HEK293 (cell line): ENCODE data around the gene HSD17B8.

ENCODE experiments used
- FEZF1 ChIP-seq: fragments of 450-650 bp; formaldehyde crosslinking; IDR thresholded peaks from 2 replicates; pipeline ENCODE4 v1.5.1; 2016; ENCODE audit warnings: missing biosample characterization, missing genetic modification characterization
- GLIS1 ChIP-seq: fragments of 450-650 bp; formaldehyde crosslinking; IDR thresholded peaks from 2 replicates; pipeline ENCODE4 v1.5.1; 2016; ENCODE audit warnings: missing biosample characterization, missing genetic modification characterization
- HOXC10 ChIP-seq: sonication (generic); formaldehyde crosslinking; IDR thresholded peaks from 2 replicates; pipeline ENCODE4 v1.8.1; 2023; ENCODE audit warnings: mild to moderate bottlenecking, missing genetic modification reagents
- PATZ1 ChIP-seq: fragments of 450-650 bp; formaldehyde crosslinking; IDR thresholded peaks from 2 replicates; pipeline ENCODE4 v1.5.1; 2016; ENCODE audit warnings: missing biosample characterization, missing genetic modification characterization
- REPIN1 ChIP-seq: fragments of 450-650 bp; formaldehyde crosslinking; IDR thresholded peaks from 2 replicates; pipeline ENCODE4 v1.5.1; 2017; ENCODE audit warnings: missing biosample characterization, missing genetic modification characterization, low read depth
- WT1 ChIP-seq: fragments of 450-650 bp; formaldehyde crosslinking; IDR thresholded peaks from 2 replicates; pipeline ENCODE4 v1.5.1; 2016; ENCODE audit warnings: missing biosample characterization, missing genetic modification characterization
- YY1 ChIP-seq: fragments of 450-650 bp; formaldehyde crosslinking; IDR thresholded peaks from 2 replicates; pipeline ENCODE4 v1.5.1; 2018; ENCODE audit warnings: missing biosample characterization, missing genetic modification characterization
- YY2 ChIP-seq: fragments of 450-650 bp; formaldehyde crosslinking; IDR thresholded peaks from 2 replicates; pipeline ENCODE4 v1.5.1; 2016; ENCODE audit warnings: missing biosample characterization, missing genetic modification characterization
- ZBTB17 ChIP-seq: fragments of 450-650 bp; formaldehyde crosslinking; IDR thresholded peaks from 2 replicates; pipeline ENCODE4 v1.5.1; 2016; ENCODE audit warnings: missing biosample characterization, missing genetic modification characterization
- ZEB2 ChIP-seq: fragments of 450-650 bp; formaldehyde crosslinking; IDR thresholded peaks from 2 replicates; pipeline ENCODE4 v1.5.1; 2016; ENCODE audit warnings: missing biosample characterization, missing genetic modification characterization
- ZFP3 ChIP-seq: fragments of 450-650 bp; formaldehyde crosslinking; IDR thresholded peaks from 2 replicates; pipeline ENCODE4 v1.5.1; 2016; ENCODE audit warnings: low read depth, missing biosample characterization, missing genetic modification characterization
- ZNF155 ChIP-seq: fragments of 450-650 bp; formaldehyde crosslinking; IDR thresholded peaks from 2 replicates; pipeline ENCODE4 v1.5.1; 2016; ENCODE audit warnings: missing biosample characterization, missing genetic modification characterization
- ZNF211 ChIP-seq: fragments of 450-650 bp; formaldehyde crosslinking; IDR thresholded peaks from 2 replicates; pipeline ENCODE4 v1.5.1; 2016; ENCODE audit warnings: low read depth, missing biosample characterization, missing genetic modification characterization
- ZNF24 ChIP-seq: fragments of 450-650 bp; formaldehyde crosslinking; IDR thresholded peaks from 2 replicates; pipeline ENCODE4 v1.5.1; 2016; ENCODE audit warnings: missing biosample characterization, missing genetic modification characterization
- ZNF266 ChIP-seq: fragments of 450-650 bp; formaldehyde crosslinking; IDR thresholded peaks from 2 replicates; pipeline ENCODE4 v1.5.1; 2016; ENCODE audit warnings: missing biosample characterization, missing genetic modification characterization, low read depth
- ZNF311 ChIP-seq: fragments of 450-650 bp; formaldehyde crosslinking; IDR thresholded peaks from 2 replicates; pipeline ENCODE4 v1.5.1; 2017; ENCODE audit warnings: missing biosample characterization, missing genetic modification characterization, borderline replicate concordance
- ZNF350 ChIP-seq: fragments of 450-650 bp; formaldehyde crosslinking; IDR thresholded peaks from 2 replicates; pipeline ENCODE4 v1.5.0; 2017; ENCODE audit warnings: missing biosample characterization, mild to moderate bottlenecking, missing genetic modification characterization
- ZNF354C ChIP-seq: fragments of 450-650 bp; formaldehyde crosslinking; IDR thresholded peaks from 2 replicates; pipeline ENCODE4 v1.5.1; 2016; ENCODE audit warnings: missing biosample characterization, missing genetic modification characterization, low read depth, borderline replicate concordance
- ZNF391 ChIP-seq: fragments of 450-650 bp; formaldehyde crosslinking; IDR thresholded peaks from 2 replicates; pipeline ENCODE4 v1.5.1; 2016; ENCODE audit warnings: low read depth, missing biosample characterization, missing genetic modification characterization, borderline replicate concordance
- ZNF585B ChIP-seq: fragments of 450-650 bp; formaldehyde crosslinking; IDR thresholded peaks from 2 replicates; pipeline ENCODE4 v1.5.1; 2016; ENCODE audit warnings: missing biosample characterization, missing genetic modification characterization
- ZNF624 ChIP-seq: fragments of 450-650 bp; formaldehyde crosslinking; IDR thresholded peaks from 2 replicates; pipeline ENCODE4 v1.5.1; 2017; ENCODE audit warnings: missing biosample characterization, missing genetic modification characterization
- ZNF660 ChIP-seq: fragments of 450-650 bp; IDR thresholded peaks from 2 replicates; pipeline ENCODE4 v1.5.1; 2018; ENCODE audit warnings: missing biosample characterization, mild to moderate bottlenecking, missing genetic modification characterization
- ZNF830 ChIP-seq: fragments of 450-650 bp; IDR thresholded peaks from 2 replicates; pipeline ENCODE4 v1.5.0; 2018; ENCODE audit warnings: missing biosample characterization, missing genetic modification characterization, low read depth, mild to moderate bottlenecking, moderate library complexity
- ZNF843 ChIP-seq: fragments of 450-650 bp; formaldehyde crosslinking; IDR thresholded peaks from 2 replicates; pipeline ENCODE4 v1.5.1; 2016; ENCODE audit warnings: missing biosample characterization, missing genetic modification characterization
- TF ChIP-seq, protein P1 (sequence below): fragments of 450-650 bp; IDR thresholded peaks from 2 replicates; pipeline ENCODE4 v1.5.1; 2018; ENCODE audit warnings: missing biosample characterization, mild to moderate bottlenecking, missing genetic modification characterization
- TF ChIP-seq, protein P2 (sequence below): fragments of 450-650 bp; formaldehyde crosslinking; IDR thresholded peaks from 2 replicates; pipeline ENCODE4 v1.5.1; 2017; ENCODE audit warnings: missing biosample characterization, missing genetic modification characterization
- TF ChIP-seq, protein P3 (sequence below): fragments of 450-650 bp; formaldehyde crosslinking; IDR thresholded peaks from 2 replicates; pipeline ENCODE4 v1.5.1; 2016; ENCODE audit warnings: missing biosample characterization, missing genetic modification characterization
- TF ChIP-seq, protein P4 (sequence below): sonication (generic); formaldehyde crosslinking; IDR thresholded peaks from 2 replicates; pipeline ENCODE4 v1.8.1; 2022; ENCODE audit warnings: mild to moderate bottlenecking, moderate library complexity, missing genetic modification reagents
- TF ChIP-seq, protein P5 (sequence below): fragments of 450-650 bp; formaldehyde crosslinking; IDR thresholded peaks from 2 replicates; pipeline ENCODE4 v1.5.0; 2017; ENCODE audit warnings: missing biosample characterization, missing genetic modification characterization, borderline replicate concordance

The HSD17B8 gene

DNA sequence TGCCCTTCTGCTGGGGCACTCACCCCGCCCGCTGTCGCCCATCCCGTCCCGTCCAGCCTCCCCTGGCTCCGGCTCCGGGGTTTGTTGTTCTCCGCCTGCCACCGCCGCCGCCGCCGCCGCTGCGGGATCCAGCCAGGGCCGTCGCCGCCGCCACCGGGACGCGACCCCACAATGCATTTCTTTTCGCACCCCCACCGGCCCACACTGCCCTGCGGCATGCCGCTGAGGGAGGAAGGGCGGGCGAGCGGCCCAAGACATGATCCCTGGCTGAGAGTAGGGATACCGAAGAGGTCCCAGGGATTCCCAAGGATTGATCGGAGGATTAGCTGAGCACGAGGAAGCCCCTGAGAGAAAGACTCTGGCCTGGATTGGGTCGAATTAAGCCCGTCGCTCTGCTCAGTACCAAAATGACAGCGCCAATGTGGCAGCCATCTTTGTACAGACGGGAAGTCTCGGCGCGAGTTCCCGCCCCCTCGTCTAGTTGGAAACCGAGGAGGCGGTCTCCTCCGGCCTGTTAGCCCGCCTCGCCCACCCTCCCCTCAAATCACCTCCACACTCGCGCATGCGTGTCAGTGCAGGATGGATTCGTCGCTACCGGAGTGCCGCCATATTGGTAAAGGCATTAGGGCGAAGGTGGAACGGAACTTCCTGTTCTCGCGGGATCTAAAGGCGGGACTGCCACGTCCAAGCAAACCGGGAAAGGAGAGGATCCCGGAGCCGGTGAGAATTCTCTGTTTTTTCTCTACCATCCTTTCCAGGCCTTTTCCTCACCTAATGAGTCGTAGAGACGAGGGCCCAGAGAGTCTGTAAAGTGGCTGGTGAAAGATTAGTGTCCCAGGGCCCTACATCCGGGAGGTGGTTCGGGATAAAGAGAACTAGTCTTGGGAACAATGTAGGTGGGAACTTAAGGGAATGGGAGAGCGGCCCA lies 4.0 kb upstream of the HSD17B8 start, which contains the start of the genes RXRB and SLC39A7 (continued):
- TF ChIP-seq, protein P1, sequence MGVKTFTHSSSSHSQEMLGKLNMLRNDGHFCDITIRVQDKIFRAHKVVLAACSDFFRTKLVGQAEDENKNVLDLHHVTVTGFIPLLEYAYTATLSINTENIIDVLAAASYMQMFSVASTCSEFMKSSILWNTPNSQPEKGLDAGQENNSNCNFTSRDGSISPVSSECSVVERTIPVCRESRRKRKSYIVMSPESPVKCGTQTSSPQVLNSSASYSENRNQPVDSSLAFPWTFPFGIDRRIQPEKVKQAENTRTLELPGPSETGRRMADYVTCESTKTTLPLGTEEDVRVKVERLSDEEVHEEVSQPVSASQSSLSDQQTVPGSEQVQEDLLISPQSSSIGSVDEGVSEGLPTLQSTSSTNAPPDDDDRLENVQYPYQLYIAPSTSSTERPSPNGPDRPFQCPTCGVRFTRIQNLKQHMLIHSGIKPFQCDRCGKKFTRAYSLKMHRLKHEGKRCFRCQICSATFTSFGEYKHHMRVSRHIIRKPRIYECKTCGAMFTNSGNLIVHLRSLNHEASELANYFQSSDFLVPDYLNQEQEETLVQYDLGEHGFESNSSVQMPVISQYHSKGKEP (tag by site-specific recombination), result no peak
- TF ChIP-seq ZNF660 (tag by site-specific recombination) (peak; percentile 66; the same call in 1 of the 2 replicates), ZNF391 (peak; percentile 87), ZNF843 (peak; percentile 46), FEZF1 (tag by site-specific recombination) (0 out of 2 replicates have a peak, but pooled peaks have one; percentile 34), GLIS1 (tag by site-specific recombination) (peak; percentile 12; the same call in 1 of the 2 replicates), ZNF830 (tag by site-specific recombination) (no peak), ZNF24 (tag by site-specific recombination) (0 out of 2 replicates have a peak, but pooled peaks have one; percentile 50), WT1 (tag by site-specific recombination) (peak; percentile 7; the same call in 1 of the 2 replicates), HOXC10 (CRISPR knock-in tag) (peak; percentile 73; the same call in 1 of the 2 replicates), ZNF211 (tag by site-specific recombination) (no peak), ZNF311 (tag by site-specific recombination) (no peak), YY2 (tag by site-specific recombination) (peak; percentile 97), ZNF354C (tag by site-specific recombination) (no peak), ZEB2 (tag by site-specific recombination) (peak; percentile 94), ZFP3 (tag by site-specific recombination) (no peak), PATZ1 (tag by site-specific recombination) (peak; percentile 95; the same call in 1 of the 2 replicates), REPIN1 (0 out of 2 replicates have a peak, but pooled peaks have one; percentile 74), ZNF585B (tag by site-specific recombination) (no peak), ZNF155 (tag by site-specific recombination) (no peak), ZNF624 (tag by site-specific recombination) (no peak), ZNF350 (tag by site-specific recombination) (no peak), ZNF266 (tag by site-specific recombination) (no peak; the same call in 1 of the 2 replicates), ZBTB17 (tag by site-specific recombination) (peak; percentile 96), YY1 (tag by site-specific recombination) (peak; percentile 98)
- TF ChIP-seq, protein P2, sequence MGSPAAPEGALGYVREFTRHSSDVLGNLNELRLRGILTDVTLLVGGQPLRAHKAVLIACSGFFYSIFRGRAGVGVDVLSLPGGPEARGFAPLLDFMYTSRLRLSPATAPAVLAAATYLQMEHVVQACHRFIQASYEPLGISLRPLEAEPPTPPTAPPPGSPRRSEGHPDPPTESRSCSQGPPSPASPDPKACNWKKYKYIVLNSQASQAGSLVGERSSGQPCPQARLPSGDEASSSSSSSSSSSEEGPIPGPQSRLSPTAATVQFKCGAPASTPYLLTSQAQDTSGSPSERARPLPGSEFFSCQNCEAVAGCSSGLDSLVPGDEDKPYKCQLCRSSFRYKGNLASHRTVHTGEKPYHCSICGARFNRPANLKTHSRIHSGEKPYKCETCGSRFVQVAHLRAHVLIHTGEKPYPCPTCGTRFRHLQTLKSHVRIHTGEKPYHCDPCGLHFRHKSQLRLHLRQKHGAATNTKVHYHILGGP, result no peak
- TF ChIP-seq, protein P3, sequence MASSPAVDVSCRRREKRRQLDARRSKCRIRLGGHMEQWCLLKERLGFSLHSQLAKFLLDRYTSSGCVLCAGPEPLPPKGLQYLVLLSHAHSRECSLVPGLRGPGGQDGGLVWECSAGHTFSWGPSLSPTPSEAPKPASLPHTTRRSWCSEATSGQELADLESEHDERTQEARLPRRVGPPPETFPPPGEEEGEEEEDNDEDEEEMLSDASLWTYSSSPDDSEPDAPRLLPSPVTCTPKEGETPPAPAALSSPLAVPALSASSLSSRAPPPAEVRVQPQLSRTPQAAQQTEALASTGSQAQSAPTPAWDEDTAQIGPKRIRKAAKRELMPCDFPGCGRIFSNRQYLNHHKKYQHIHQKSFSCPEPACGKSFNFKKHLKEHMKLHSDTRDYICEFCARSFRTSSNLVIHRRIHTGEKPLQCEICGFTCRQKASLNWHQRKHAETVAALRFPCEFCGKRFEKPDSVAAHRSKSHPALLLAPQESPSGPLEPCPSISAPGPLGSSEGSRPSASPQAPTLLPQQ (tag by site-specific recombination), result peak; percentile 97
- TF ChIP-seq, protein P4, sequence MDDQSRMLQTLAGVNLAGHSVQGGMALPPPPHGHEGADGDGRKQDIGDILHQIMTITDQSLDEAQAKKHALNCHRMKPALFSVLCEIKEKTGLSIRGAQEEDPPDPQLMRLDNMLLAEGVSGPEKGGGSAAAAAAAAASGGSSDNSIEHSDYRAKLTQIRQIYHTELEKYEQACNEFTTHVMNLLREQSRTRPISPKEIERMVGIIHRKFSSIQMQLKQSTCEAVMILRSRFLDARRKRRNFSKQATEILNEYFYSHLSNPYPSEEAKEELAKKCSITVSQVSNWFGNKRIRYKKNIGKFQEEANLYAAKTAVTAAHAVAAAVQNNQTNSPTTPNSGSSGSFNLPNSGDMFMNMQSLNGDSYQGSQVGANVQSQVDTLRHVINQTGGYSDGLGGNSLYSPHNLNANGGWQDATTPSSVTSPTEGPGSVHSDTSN (CRISPR knock-in tag), result no peak
- TF ChIP-seq, protein P5, sequence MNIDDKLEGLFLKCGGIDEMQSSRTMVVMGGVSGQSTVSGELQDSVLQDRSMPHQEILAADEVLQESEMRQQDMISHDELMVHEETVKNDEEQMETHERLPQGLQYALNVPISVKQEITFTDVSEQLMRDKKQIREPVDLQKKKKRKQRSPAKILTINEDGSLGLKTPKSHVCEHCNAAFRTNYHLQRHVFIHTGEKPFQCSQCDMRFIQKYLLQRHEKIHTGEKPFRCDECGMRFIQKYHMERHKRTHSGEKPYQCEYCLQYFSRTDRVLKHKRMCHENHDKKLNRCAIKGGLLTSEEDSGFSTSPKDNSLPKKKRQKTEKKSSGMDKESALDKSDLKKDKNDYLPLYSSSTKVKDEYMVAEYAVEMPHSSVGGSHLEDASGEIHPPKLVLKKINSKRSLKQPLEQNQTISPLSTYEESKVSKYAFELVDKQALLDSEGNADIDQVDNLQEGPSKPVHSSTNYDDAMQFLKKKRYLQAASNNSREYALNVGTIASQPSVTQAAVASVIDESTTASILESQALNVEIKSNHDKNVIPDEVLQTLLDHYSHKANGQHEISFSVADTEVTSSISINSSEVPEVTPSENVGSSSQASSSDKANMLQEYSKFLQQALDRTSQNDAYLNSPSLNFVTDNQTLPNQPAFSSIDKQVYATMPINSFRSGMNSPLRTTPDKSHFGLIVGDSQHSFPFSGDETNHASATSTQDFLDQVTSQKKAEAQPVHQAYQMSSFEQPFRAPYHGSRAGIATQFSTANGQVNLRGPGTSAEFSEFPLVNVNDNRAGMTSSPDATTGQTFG (tag by site-specific recombination), result no peak
